ENCODE data around the gene LIPT2.
A peak's percentile ranks its signal among the peaks of the same experiment; 100 is the strongest.

- TF ChIP-seq CTCF (IDR thresholded peaks at IDR 0.05) (peak in 3 of 4 donors; percentile 7 to 13 (median 11)), POLR2A (IDR thresholded peaks at IDR 0.05) (no peak)
Observed at GRCh38 chr11:74487875-74488274, 5.6 kb downstream of the LIPT2 start.
